H9 (cell line): Measurements from ENCODE around the gene EFNA5. TPM values are rescaled to one million over a fixed set of nuclear protein-coding genes. Genes with fewer than 3 reads are reported as not detected.

Experiments used
- DNase-seq: peaks from one replicate; pipeline ENCODE4 v3.0.0-alpha.2; 2017
- H2AFZ ChIP-seq: one replicate; pipeline ENCODE4 v1.6.1; 2013; ENCODE audit warnings: mild to moderate bottlenecking, low read length, control low read depth, moderate library complexity
- H2AK5ac ChIP-seq: 2 replicates; pipeline ENCODE4 v1.6.1; 2013; ENCODE audit warnings: low read length, control low read depth, mixed read lengths; ENCODE audit not compliant: insufficient read length
- H2BK120ac ChIP-seq: one replicate; pipeline ENCODE4 v1.6.1; 2013; ENCODE audit warnings: low read depth, mild to moderate bottlenecking, low read length, control low read depth, inconsistent platforms; ENCODE audit not compliant: poor library complexity, severe bottlenecking
- H2BK12ac ChIP-seq: 2 replicates; pipeline ENCODE4 v1.6.1; 2013; ENCODE audit warnings: low read length, control low read depth, mixed read lengths, low read depth; ENCODE audit not compliant: insufficient read length
- H2BK15ac ChIP-seq: 2 replicates; pipeline ENCODE4 v1.6.1; 2013; ENCODE audit warnings: low read depth, low read length, control low read depth
- H2BK20ac ChIP-seq: one replicate; pipeline ENCODE4 v1.6.1; 2013; ENCODE audit warnings: low read depth, mild to moderate bottlenecking, low read length, control low read depth, inconsistent platforms; ENCODE audit not compliant: poor library complexity, severe bottlenecking
- H2BK5ac ChIP-seq: 2 replicates; pipeline ENCODE4 v1.6.1; 2013; ENCODE audit warnings: low read length, control low read depth, mixed read lengths; ENCODE audit not compliant: insufficient read length
- H3K14ac ChIP-seq: 2 replicates; pipeline ENCODE4 v1.6.1; 2013; ENCODE audit warnings: low read length, control low read depth; ENCODE audit not compliant: insufficient read depth
- H3K18ac ChIP-seq: 2 replicates; pipeline ENCODE4 v1.6.1; 2013; ENCODE audit warnings: low read depth, mild to moderate bottlenecking, mixed read lengths, low read length, control low read depth; ENCODE audit not compliant: insufficient read length
- H3K23ac ChIP-seq: 2 replicates; pipeline ENCODE4 v1.6.1; 2013; ENCODE audit warnings: low read length, control low read depth, mixed read lengths, low read depth; ENCODE audit not compliant: insufficient read length
- H3K23me2 ChIP-seq: 2 replicates; pipeline ENCODE4 v1.6.1; 2013; ENCODE audit warnings: low read depth, mild to moderate bottlenecking, mixed read lengths, low read length, control low read depth; ENCODE audit not compliant: insufficient read length, poor library complexity, severe bottlenecking
- H3K27ac ChIP-seq: 2 replicates; pipeline ENCODE4 v1.5.1; 2013; ENCODE audit warnings: low read length, control low read depth, mixed read lengths, low read depth; ENCODE audit not compliant: insufficient read length
- H3K27me3 ChIP-seq: 2 replicates; pipeline ENCODE4 v1.6.1; 2013; ENCODE audit warnings: low read length, control low read depth, inconsistent platforms; ENCODE audit not compliant: insufficient read depth
- H3K4ac ChIP-seq: 2 replicates; pipeline ENCODE4 v1.6.1; 2013; ENCODE audit warnings: low read depth, mild to moderate bottlenecking, control low read depth, inconsistent platforms, low read length, moderate library complexity
- H3K4me1 ChIP-seq: 2 replicates; pipeline ENCODE4 v1.6.1; 2013; ENCODE audit warnings: low read length, control low read depth, inconsistent platforms; ENCODE audit not compliant: insufficient read depth
- H3K4me2 ChIP-seq: 2 replicates; pipeline ENCODE4 v1.6.1; 2013; ENCODE audit warnings: low read length, control low read depth, mixed read lengths; ENCODE audit not compliant: insufficient read length, insufficient read depth
- H3K56ac ChIP-seq: 2 replicates; pipeline ENCODE4 v1.6.1; 2013; ENCODE audit warnings: low read depth, mild to moderate bottlenecking, mixed read lengths, low read length, control low read depth; ENCODE audit not compliant: insufficient read length
- H3K79me1 ChIP-seq: 2 replicates; pipeline ENCODE4 v1.6.1; 2013; ENCODE audit warnings: low read depth, mild to moderate bottlenecking, moderate library complexity, low read length, control low read depth, inconsistent platforms; ENCODE audit not compliant: insufficient read depth, poor library complexity, severe bottlenecking
- H3K79me2 ChIP-seq: 2 replicates; pipeline ENCODE4 v1.6.1; 2013; ENCODE audit warnings: low read length, control low read depth, inconsistent platforms; ENCODE audit not compliant: insufficient read depth
- H3K9ac ChIP-seq: 2 replicates; pipeline ENCODE4 v1.6.1; 2013; ENCODE audit warnings: low read length, control low read depth, mixed read lengths; ENCODE audit not compliant: insufficient read length; ENCODE audit errors: extremely low read depth
- H3K9me3 ChIP-seq: one replicate; pipeline ENCODE4 v1.6.1; 2013; ENCODE audit warnings: low read depth, low read length, inconsistent platforms; ENCODE audit not compliant: control insufficient read depth
- H3T11ph ChIP-seq: one replicate; pipeline ENCODE4 v1.6.1; 2013; ENCODE audit warnings: mild to moderate bottlenecking, low read length, control low read depth, inconsistent platforms
- H4K20me1 ChIP-seq: one replicate; pipeline ENCODE4 v1.6.1; 2013; ENCODE audit not compliant: control insufficient read depth, insufficient read length, insufficient read depth
- H4K5ac ChIP-seq: 2 replicates; pipeline ENCODE4 v1.6.1; 2013; ENCODE audit warnings: low read depth, mild to moderate bottlenecking, mixed read lengths, low read length, control low read depth; ENCODE audit not compliant: insufficient read length
- H4K8ac ChIP-seq: replicated peaks from 2 replicates; pipeline ENCODE4 v1.6.1; 2013; ENCODE audit warnings: low read length, control low read depth, mixed read lengths, low read depth; ENCODE audit not compliant: insufficient read length
- H4K91ac ChIP-seq: 2 replicates; pipeline ENCODE4 v1.6.1; 2013; ENCODE audit warnings: low read depth, mild to moderate bottlenecking, moderate library complexity, mixed read lengths, low read length, control low read depth; ENCODE audit not compliant: insufficient read length
- H3K27ac Mint-ChIP-seq, 3 experiments: 2 replicates in 2 of 3; 3 replicates in 1 of 3; pipeline ENCODE4 v1.8.0; 2020 to 2021; ENCODE audit warnings: mixed read lengths in 3 of 3, mild to moderate bottlenecking in 1 of 3, moderate library complexity in 1 of 3
- H3K27me3 Mint-ChIP-seq: 2 replicates; pipeline ENCODE4 v1.8.0; 2021; ENCODE audit warnings: low read depth, mild to moderate bottlenecking, moderate library complexity, mixed read lengths
- H3K36me3 Mint-ChIP-seq, 3 experiments: 2 replicates in 2 of 3; 3 replicates in 1 of 3; pipeline ENCODE4 v1.8.0; 2020 to 2021; ENCODE audit warnings: low read depth in 3 of 3, mixed read lengths in 3 of 3; ENCODE audit not compliant: insufficient read depth in 1 of 3
- H3K4me1 Mint-ChIP-seq, 2 experiments: 2 replicates each; pipeline ENCODE4 v1.8.0; 2020; ENCODE audit warnings: mixed read lengths in 2 of 2
- H3K4me3 Mint-ChIP-seq, 2 experiments: 2 replicates in 1 of 2; 3 replicates in 1 of 2; pipeline ENCODE4 v1.8.0; 2020 to 2021; ENCODE audit warnings: mild to moderate bottlenecking in 2 of 2, mixed read lengths in 2 of 2, moderate library complexity in 1 of 2
- H3K9me3 Mint-ChIP-seq, 2 experiments: 2 replicates in 1 of 2; 3 replicates in 1 of 2; pipeline ENCODE4 v1.8.0; 2020; ENCODE audit warnings: mild to moderate bottlenecking in 2 of 2, mixed read lengths in 2 of 2, moderate library complexity in 1 of 2
- WGBS: extraction: QIAGEN DNeasy Blood & Tissue Kit; methylation state at CpG from one replicate; pipeline ENCODE4 v1.1.7; 2013; ENCODE audit warnings: missing lambda C conversion rate, low lambda C conversion rate, mixed read lengths; ENCODE audit not compliant: insufficient read length; ENCODE audit errors: extremely low coverage; 5-methylcytosine and 5-hydroxymethylcytosine counted together
- total RNA-seq: library from RNA; stranded (reverse); gene quantifications from 2 replicates; pipeline ENCODE4 v1.2.1, GENCODE V29; 2021
- TF ChIP-seq, protein P1 (sequence below): fragments of 200-600 bp; sonication (generic); conservative IDR thresholded peaks from 3 replicates; pipeline ENCODE4 v1.8.0; 2021; ENCODE audit warnings: antibody characterized with exemption, mild to moderate bottlenecking

Gene EFNA5
- total RNA-seq, 1 experiment from 2014 or later: 20.4 TPM

DNA sequence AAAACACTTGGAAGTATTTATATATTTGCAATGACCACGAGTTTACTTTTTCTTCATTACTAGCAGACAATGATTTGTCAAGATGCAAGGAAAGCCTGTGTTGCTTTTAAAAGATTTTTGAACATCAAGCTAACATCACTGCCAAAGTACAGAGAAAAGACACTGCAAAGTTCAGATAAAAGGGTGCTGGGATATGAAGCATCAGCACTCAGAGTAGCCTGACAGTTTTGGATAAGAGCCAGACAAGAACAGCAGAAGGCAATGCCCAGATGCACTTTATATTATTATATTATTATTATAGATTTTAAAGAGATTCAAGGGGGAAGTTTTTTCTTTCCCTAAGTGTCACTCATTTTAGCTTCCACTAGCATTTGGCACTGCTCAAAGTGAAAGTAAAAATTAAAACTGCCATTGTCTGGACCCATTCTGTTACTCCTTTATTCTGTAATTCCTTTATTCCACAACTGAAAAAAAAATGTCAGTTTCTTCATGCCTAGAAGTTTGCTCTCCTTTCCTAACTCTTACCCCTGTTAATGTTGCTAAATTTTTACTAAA is 240.6 kb downstream of the EFNA5 start:
- Histone ChIP-seq H4K91ac (no peak overlapping the region), H4K8ac (no peak overlapping the region), H3K14ac (no peak overlapping the region), H3K27me3 (no peaks in the 10 kb centered on the region), H3T11ph (no peak overlapping the region), H2BK20ac (no peak overlapping the region), H2BK5ac (no peak overlapping the region), H2AK5ac (no peak overlapping the region), H4K20me1 (no peaks in the 10 kb centered on the region), H3K4me1 (no peaks in the 10 kb centered on the region), H3K79me1 (no peaks in the 10 kb centered on the region), H3K4ac (no peak overlapping the region), H3K23me2 (no peaks in the 10 kb centered on the region), H2BK120ac (no peak overlapping the region), H3K56ac (no peak overlapping the region), H3K9ac (no peak overlapping the region), H2BK15ac (no peak overlapping the region), H3K27ac (no peak overlapping the region), H3K9me3 (no peaks in the 10 kb centered on the region), H3K23ac (no peak overlapping the region), H3K79me2 (no peaks in the 10 kb centered on the region), H2AFZ (no peak overlapping the region), H3K4me2 (no peak overlapping the region), H3K18ac (no peak overlapping the region), H4K5ac (no peak overlapping the region), H2BK12ac (no peak overlapping the region)
- H3K9me3 Mint-ChIP-seq: no peaks in the 10 kb centered on the region
- peaks cover 0 to 10% (median 5%) of the 10 kb centered on the region in 3 experiments; a peak in 3 of 7 replicates for H3K36me3 Mint-ChIP-seq
- DNase-seq: no peak
- H3K4me1 Mint-ChIP-seq: peaks cover 6 to 7% of the 10 kb centered on the region in 2 experiments; a peak in 2 of 4 replicates
- WGBS: no CpG with 5 or more reads among the region's 1 CpG
- TF ChIP-seq, protein P1, sequence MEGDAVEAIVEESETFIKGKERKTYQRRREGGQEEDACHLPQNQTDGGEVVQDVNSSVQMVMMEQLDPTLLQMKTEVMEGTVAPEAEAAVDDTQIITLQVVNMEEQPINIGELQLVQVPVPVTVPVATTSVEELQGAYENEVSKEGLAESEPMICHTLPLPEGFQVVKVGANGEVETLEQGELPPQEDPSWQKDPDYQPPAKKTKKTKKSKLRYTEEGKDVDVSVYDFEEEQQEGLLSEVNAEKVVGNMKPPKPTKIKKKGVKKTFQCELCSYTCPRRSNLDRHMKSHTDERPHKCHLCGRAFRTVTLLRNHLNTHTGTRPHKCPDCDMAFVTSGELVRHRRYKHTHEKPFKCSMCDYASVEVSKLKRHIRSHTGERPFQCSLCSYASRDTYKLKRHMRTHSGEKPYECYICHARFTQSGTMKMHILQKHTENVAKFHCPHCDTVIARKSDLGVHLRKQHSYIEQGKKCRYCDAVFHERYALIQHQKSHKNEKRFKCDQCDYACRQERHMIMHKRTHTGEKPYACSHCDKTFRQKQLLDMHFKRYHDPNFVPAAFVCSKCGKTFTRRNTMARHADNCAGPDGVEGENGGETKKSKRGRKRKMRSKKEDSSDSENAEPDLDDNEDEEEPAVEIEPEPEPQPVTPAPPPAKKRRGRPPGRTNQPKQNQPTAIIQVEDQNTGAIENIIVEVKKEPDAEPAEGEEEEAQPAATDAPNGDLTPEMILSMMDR: no peak
- no peak overlapping the region for H3K4me3 Mint-ChIP-seq
- no peaks in the 10 kb centered on the region for H3K27me3 Mint-ChIP-seq
- H3K27ac Mint-ChIP-seq: peak overlapping the region in 1 of 3 experiments; percentile 26; a peak in 1 of 7 replicates
